ENCODE measurements around the gene APOL4.

DNA sequence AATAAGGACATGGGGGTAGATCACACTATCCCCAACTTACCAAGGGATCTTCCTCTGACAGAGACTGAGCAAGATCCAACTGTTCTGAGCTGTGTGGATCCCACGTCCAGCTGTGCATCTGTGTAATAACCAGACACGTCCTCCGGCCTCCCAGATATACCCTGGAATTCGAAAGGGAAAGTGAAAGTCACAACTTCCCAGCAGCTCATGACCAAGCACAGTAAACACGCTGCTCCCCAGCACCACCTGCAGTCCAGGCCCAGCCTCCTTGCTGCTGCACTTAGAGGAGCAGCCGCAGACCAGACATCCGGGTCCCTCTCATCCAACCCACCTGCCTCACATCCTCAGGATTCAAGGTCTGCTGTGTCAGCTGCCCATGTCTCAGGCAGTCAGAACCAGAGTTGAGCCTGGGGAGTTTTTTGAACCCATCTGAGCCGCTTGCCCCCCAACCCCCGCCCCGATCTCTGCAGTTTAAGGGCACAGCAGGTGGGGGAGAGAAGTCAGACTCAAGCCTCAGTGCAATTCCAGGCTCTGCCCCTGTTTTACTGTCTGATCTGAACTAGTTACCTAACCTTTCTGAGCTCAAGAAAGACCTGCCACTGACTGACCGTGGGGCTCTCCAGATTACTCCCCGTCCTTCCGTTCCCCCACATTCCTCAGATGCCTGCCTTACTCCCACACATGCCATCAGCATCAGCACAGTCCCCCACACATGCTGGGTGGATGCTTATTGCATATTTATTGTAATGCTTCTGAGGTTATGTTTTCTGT is 38.0 kb upstream of the APOL4 start, which contains the start of gene APOL2:
- TF ChIP-seq, protein P1, sequence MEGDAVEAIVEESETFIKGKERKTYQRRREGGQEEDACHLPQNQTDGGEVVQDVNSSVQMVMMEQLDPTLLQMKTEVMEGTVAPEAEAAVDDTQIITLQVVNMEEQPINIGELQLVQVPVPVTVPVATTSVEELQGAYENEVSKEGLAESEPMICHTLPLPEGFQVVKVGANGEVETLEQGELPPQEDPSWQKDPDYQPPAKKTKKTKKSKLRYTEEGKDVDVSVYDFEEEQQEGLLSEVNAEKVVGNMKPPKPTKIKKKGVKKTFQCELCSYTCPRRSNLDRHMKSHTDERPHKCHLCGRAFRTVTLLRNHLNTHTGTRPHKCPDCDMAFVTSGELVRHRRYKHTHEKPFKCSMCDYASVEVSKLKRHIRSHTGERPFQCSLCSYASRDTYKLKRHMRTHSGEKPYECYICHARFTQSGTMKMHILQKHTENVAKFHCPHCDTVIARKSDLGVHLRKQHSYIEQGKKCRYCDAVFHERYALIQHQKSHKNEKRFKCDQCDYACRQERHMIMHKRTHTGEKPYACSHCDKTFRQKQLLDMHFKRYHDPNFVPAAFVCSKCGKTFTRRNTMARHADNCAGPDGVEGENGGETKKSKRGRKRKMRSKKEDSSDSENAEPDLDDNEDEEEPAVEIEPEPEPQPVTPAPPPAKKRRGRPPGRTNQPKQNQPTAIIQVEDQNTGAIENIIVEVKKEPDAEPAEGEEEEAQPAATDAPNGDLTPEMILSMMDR (IDR thresholded peaks at IDR 0.05): peak; percentile 53 to 81 (median 70)
- TF ChIP-seq POLR2A (IDR thresholded peaks at IDR 0.05): peak in 3 of 4 donors; percentile 57 to 84 (median 84)
- peak in 1 of 4 donors; percentile 71 for TF ChIP-seq EP300 (IDR thresholded peaks at IDR 0.05)
